ENCODE data around the gene PIP4P1. TPM values are rescaled to one million over a fixed set of nuclear protein-coding genes. Genes with fewer than 3 reads are reported as not detected.

Gene PIP4P1
- total RNA-seq, 1 donor from 2014 or later, result 19.5 TPM

DNA sequence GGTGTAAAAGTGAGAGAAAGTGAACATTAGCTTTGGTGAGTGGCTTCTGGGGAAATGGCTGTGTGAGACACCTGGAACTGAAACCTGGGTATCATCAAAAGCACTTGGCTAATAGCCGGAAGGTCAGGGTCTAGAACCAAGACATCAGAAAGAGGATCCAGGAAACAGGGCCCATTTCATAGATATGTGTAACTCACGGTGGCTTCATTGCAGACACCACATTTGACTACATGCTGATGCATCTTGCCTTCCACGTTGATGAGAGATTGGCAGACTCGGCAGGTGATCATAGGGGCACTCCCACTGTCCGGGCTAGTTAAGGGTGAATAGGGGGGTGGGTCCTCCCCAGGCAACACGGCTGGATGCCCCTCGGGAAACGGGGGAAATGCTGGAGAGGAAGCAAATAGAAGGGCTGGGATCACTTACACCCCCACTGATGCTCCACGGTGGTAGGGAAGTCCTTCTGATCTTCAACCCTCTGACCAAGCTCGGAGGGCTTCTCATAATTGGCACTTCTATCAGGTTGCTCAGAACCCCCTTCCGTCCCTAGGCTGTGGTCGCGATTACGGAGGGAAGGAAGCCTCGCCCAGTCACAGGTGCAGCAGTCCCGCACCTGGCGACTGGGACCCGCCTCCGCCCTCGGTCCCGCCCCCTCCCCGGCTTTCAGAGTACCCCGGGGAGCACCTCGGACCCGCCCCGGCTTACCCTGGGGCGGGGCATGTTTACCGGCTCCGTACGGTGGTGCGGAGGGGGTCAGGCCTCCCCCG lies 593 bp downstream of the PIP4P1 start:
- Mint-ChIP-seq H3K4me3 (ENCODE audit: unreplicated experiment) (peak overlapping the region; percentile 94), H3K27ac (ENCODE audit: unreplicated experiment) (peak overlapping the region; percentile 69), H3K9me3 (ENCODE audit: unreplicated experiment) (peaks cover 1% of the 10 kb centered on the region), H3K27me3 (ENCODE audit: low read depth, unreplicated experiment) (no peaks in the 10 kb centered on the region), H3K4me1 (ENCODE audit: low read depth, unreplicated experiment) (peaks cover 19% of the 10 kb centered on the region), H3K36me3 (ENCODE audit: low read depth, unreplicated experiment) (peaks cover 4% of the 10 kb centered on the region)
- FAIRE-seq (no peak), DNase-seq (ENCODE audit: low read depth) (no peak)
- peaks cover 31% of the 10 kb centered on the region for H4K20me1 ChIP-seq (ENCODE audit: insufficient read depth, low read length)
- H2AFZ ChIP-seq (ENCODE audit: low read depth, low read length), result peak overlapping the region; percentile 65
- H3K36me3 ChIP-seq (ENCODE audit: insufficient read depth, low read length), result peaks cover 19% of the 10 kb centered on the region
- TF ChIP-seq EZH2 (IDR thresholded peaks at IDR 0.05; ENCODE audit: insufficient read depth, low read length), result no peak
- TF ChIP-seq, protein P1, sequence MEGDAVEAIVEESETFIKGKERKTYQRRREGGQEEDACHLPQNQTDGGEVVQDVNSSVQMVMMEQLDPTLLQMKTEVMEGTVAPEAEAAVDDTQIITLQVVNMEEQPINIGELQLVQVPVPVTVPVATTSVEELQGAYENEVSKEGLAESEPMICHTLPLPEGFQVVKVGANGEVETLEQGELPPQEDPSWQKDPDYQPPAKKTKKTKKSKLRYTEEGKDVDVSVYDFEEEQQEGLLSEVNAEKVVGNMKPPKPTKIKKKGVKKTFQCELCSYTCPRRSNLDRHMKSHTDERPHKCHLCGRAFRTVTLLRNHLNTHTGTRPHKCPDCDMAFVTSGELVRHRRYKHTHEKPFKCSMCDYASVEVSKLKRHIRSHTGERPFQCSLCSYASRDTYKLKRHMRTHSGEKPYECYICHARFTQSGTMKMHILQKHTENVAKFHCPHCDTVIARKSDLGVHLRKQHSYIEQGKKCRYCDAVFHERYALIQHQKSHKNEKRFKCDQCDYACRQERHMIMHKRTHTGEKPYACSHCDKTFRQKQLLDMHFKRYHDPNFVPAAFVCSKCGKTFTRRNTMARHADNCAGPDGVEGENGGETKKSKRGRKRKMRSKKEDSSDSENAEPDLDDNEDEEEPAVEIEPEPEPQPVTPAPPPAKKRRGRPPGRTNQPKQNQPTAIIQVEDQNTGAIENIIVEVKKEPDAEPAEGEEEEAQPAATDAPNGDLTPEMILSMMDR (IDR thresholded peaks at IDR 0.05; ENCODE audit: insufficient read depth, low read depth, low read length), result no peak
- peaks cover 48% of the 10 kb centered on the region for H3K79me2 ChIP-seq (ENCODE audit: insufficient read depth, low read length)
- H3K9me3 ChIP-seq (ENCODE audit: insufficient read depth, low read depth, low read length), result no peaks in the 10 kb centered on the region
- no peaks in the 10 kb centered on the region for H3K27me3 ChIP-seq (ENCODE audit: insufficient read depth, low read length)
- peak overlapping the region; percentile 90 for H3K9ac ChIP-seq (ENCODE audit: low read length)
- H3K27ac ChIP-seq (ENCODE audit: low read depth, low read length), result peak overlapping the region; percentile 77
- H3K4me3 ChIP-seq (ENCODE audit: insufficient read depth, low read depth, low read length), result peak overlapping the region; percentile 79
- peak overlapping the region; percentile 95 for H3K4me2 ChIP-seq (ENCODE audit: low read length)
- peaks cover 14% of the 10 kb centered on the region for H3K4me1 ChIP-seq (ENCODE audit: insufficient read depth, low read length)

DNA sequence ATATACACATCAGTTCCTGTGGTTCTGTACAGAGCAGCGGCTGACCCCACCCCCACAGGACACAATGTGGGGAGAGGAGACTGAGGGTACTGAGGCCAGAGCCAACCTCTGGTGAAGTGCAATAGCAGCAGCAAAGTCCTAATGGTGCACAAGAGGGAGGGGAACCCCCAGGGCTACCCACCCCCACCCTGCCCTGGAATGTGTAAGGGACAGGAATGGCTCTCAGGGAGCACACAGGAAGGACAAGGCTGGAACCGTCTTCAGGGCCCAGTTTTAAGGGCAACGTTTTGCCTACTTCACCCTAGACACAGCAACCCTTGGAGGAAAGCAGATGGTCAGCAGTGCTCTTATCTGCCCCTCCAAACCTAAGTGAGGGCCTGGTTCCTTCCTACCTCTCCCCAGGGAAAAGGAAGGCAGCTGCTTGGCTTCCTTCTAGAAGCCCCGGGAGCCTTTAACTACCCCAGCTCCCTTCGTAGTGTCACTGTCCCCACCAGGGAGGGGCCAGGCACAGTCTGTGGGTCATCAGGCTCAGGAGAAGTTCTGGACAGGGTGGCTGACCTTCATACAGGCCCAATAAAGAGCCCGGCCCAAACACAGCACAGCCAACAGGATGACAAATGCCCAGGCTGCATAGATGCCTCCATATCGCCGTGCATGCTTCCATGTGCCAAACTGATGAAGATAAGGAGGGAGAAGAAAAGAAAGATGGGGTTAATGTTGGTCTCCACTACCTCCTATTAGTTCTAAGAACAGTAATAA lies 3.0 kb downstream of the PIP4P1 start:
- Mint-ChIP-seq H3K4me1 (ENCODE audit: low read depth, unreplicated experiment) (peaks cover 19% of the 10 kb centered on the region), H3K27ac (ENCODE audit: unreplicated experiment) (no peak overlapping the region), H3K27me3 (ENCODE audit: low read depth, unreplicated experiment) (no peaks in the 10 kb centered on the region), H3K36me3 (ENCODE audit: low read depth, unreplicated experiment) (peaks cover 4% of the 10 kb centered on the region), H3K4me3 (ENCODE audit: unreplicated experiment) (no peak overlapping the region), H3K9me3 (ENCODE audit: unreplicated experiment) (peaks cover 1% of the 10 kb centered on the region)
- Histone ChIP-seq H3K4me2 (ENCODE audit: low read length) (no peak overlapping the region), H3K4me1 (ENCODE audit: insufficient read depth, low read length) (peaks cover 17% of the 10 kb centered on the region), H3K36me3 (ENCODE audit: insufficient read depth, low read length) (peaks cover 19% of the 10 kb centered on the region), H4K20me1 (ENCODE audit: insufficient read depth, low read length) (peaks cover 31% of the 10 kb centered on the region), H3K9me3 (ENCODE audit: insufficient read depth, low read depth, low read length) (no peaks in the 10 kb centered on the region), H3K27ac (ENCODE audit: low read depth, low read length) (no peak overlapping the region), H3K79me2 (ENCODE audit: insufficient read depth, low read length) (peaks cover 66% of the 10 kb centered on the region), H3K4me3 (ENCODE audit: insufficient read depth, low read depth, low read length) (no peak overlapping the region), H3K9ac (ENCODE audit: low read length) (no peak overlapping the region), H3K27me3 (ENCODE audit: insufficient read depth, low read length) (no peaks in the 10 kb centered on the region), H2AFZ (ENCODE audit: low read depth, low read length) (no peak overlapping the region)
- no peak for TF ChIP-seq EZH2 (IDR thresholded peaks at IDR 0.05; ENCODE audit: insufficient read depth, low read length)
- TF ChIP-seq, protein P1 (IDR thresholded peaks at IDR 0.05; ENCODE audit: insufficient read depth, low read depth, low read length), result no peak
- FAIRE-seq (no peak), DNase-seq (ENCODE audit: low read depth) (no peak)
